Thyroid gland (tissue), 4 donors: ENCODE results near the gene ARL6. TPM values are rescaled to one million over a fixed set of nuclear protein-coding genes. Genes with fewer than 3 reads are reported as not detected.

Experiments used
- DNase-seq, 2 donors: peaks; one replicate each; pipeline ENCODE4 v3.0.0-alpha.2; 2019
- H3K27ac ChIP-seq, 3 donors: fragments of 200-600 bp; sonication (generic); 1 replicate in 2 of 3; 2 replicates in 1 of 3; pipeline ENCODE4 v1.5.1; 2016 to 2019; ENCODE audit warnings: mild to moderate bottlenecking in 1 of 3, moderate library complexity in 1 of 3
- H3K27me3 ChIP-seq: fragments of 200-600 bp; sonication (generic); one replicate; pipeline ENCODE4 v1.5.1; 2019
- H3K36me3 ChIP-seq, 2 donors: fragments of 200-600 bp; sonication (generic); one replicate each; pipeline ENCODE4 v1.5.1; 2016 to 2019
- H3K4me1 ChIP-seq, 2 donors: fragments of 200-600 bp; sonication (generic); one replicate each; pipeline ENCODE4 v1.5.1; 2017 to 2019
- H3K4me3 ChIP-seq, 3 donors: fragments of 200-600 bp; sonication (generic); replicated peaks in 1 of 3; 1 replicate in 2 of 3; 2 replicates in 1 of 3; pipeline ENCODE4 v1.5.1; 2016; ENCODE audit warnings: mild to moderate bottlenecking in 1 of 3
- H3K9me3 ChIP-seq: fragments of 200-600 bp; sonication (generic); one replicate; pipeline ENCODE4 v1.5.1; 2017
- CTCF ChIP-seq, 6 experiments: fragments of 200-600 bp in 3 of 6; fragments of 450-650 bp in 3 of 6; sonication (generic) in 3 of 6; IDR thresholded peaks; one replicate each; pipeline ENCODE4 v1.5.1; 2016 to 2019; ENCODE audit warnings: antibody characterized with exemption in 6 of 6, mild to moderate bottlenecking in 2 of 6, inconsistent platforms in 1 of 6, moderate library complexity in 1 of 6
- POLR2A ChIP-seq, 2 donors: fragments of 450-650 bp; IDR thresholded peaks; one replicate each; pipeline ENCODE4 v1.6.1; 2017; ENCODE audit warnings: antibody characterized with exemption in 2 of 2, mild to moderate bottlenecking in 2 of 2, moderate library complexity in 1 of 2
- WGBS, 2 donors: methylation state at CpG; one replicate each; pipeline ENCODE4 v1.1.5; 2017; 5-methylcytosine and 5-hydroxymethylcytosine counted together
- intact Hi-C: fragments of 100-400 bp; cut with DNase I; formaldehyde crosslinking; loops from one replicate; pipeline ENCODE4 v1.15.1; 2023
- total RNA-seq, 4 donors: library from RNA; depleted of rRNA; stranded (reverse); fragments of >200 nt; gene quantifications; one replicate each; pipeline ENCODE4 v1.2.3, GENCODE V29; 2016

ARL6 gene
- total RNA-seq, 4 donors from 2014 or later = 6.9 to 15.5 (median 12.4) TPM

GRCh38 chr3:97848779-97849178 is 84.2 kb downstream of the ARL6 start:
- Histone ChIP-seq H3K4me1 (no peaks in the 10 kb centered on the region), H3K9me3 (no peaks in the 10 kb centered on the region), H3K4me3 (no peak overlapping the region), H3K36me3 (no peaks in the 10 kb centered on the region), H3K27me3 (no peaks in the 10 kb centered on the region), H3K27ac (no peak overlapping the region)
- intact Hi-C loops = no loop called here
- no peak for DNase-seq
- TF ChIP-seq CTCF (IDR thresholded peaks at IDR 0.05) (no peak), POLR2A (IDR thresholded peaks at IDR 0.05) (no peak)
- 93 to 96% methylated on average over 3 of the region's 3 CpGs for WGBS, 2 donors

Other genes with a start within 250 kb of the ARL6 start
- 100 to 1,000 TPM in 1 of 4 donors, 10 to 100 TPM in 3; 65.3 to 108 (median 79.4) TPM for gene CRYBG3, start 57.3 kb downstream of the ARL6 start, total RNA-seq
- gene RIOX2, start 207.7 kb downstream of the ARL6 start, total RNA-seq = 100 to 1,000 TPM in 2 of 4 donors, 10 to 100 TPM in 2; 61.6 to 109 (median 89.9) TPM